K562 (cell line): ENCODE measurements around the gene PLTP. TPM values are rescaled to one million over a fixed set of nuclear protein-coding genes. Genes with fewer than 3 reads are reported as not detected.

ENCODE experiments used
- BHLHE40 ChIP-seq: IDR thresholded peaks from 2 replicates; pipeline ENCODE4 v1.6.1; 2011; ENCODE audit warnings: low read length, improper control_type of control experiment
- FOSL1 ChIP-seq: fragments of 200-800 bp; sonication (Bioruptor generic); conservative IDR thresholded peaks from 2 replicates; pipeline ENCODE4 v1.6.1; 2016; ENCODE audit warnings: missing genetic modification characterization, missing compliant biosample characterization
- POLR2G ChIP-seq: fragments of 200-400 bp; formaldehyde crosslinking; IDR thresholded peaks from 2 replicates; pipeline ENCODE4 v1.6.1; 2017; ENCODE audit warnings: low read depth, mild to moderate bottlenecking, antibody characterized with exemption, low read length, moderate library complexity
- PTTG1 ChIP-seq: fragments of 450-650 bp; IDR thresholded peaks from 2 replicates; pipeline ENCODE4 v1.6.1; 2016; ENCODE audit warnings: low read depth, mild to moderate bottlenecking, missing genetic modification characterization, missing compliant biosample characterization
- RAD51 ChIP-seq: fragments of 450-650 bp; IDR thresholded peaks from 2 replicates; pipeline ENCODE4 v1.7.1; 2016; ENCODE audit warnings: low read depth, mild to moderate bottlenecking, borderline replicate concordance
- RCOR1 ChIP-seq, 2 experiments: IDR thresholded peaks; 2 replicates each; pipeline ENCODE4 v1.6.1; 2012; ENCODE audit warnings: low read depth in 2 of 2, low read length in 2 of 2, borderline replicate concordance in 1 of 2, improper control_type of control experiment in 1 of 2
- SMARCC2 ChIP-seq: fragments of 450-650 bp; IDR thresholded peaks from 2 replicates; pipeline ENCODE4 v1.6.1; 2017; ENCODE audit warnings: antibody characterized with exemption, moderate library complexity, mild to moderate bottlenecking, low read depth
- ZNF165 ChIP-seq: fragments of 250-450 bp; sonication (Bioruptor Pico); IDR thresholded peaks from 2 replicates; pipeline ENCODE4 v1.4.0; 2020; ENCODE audit warnings: borderline replicate concordance
- polyA plus RNA-seq, 8 experiments: library from polyadenylated mRNA; depleted of rRNA in 4 of 8; stranded (reverse) in 5 of 8; unstranded in 3 of 8; fragments of >200 nt; fragmentation: Nextera tagmentation in 2 of 8; fragmentation: Illumina TruSeq in 1 of 8; extraction: Ambion mirVana in 2 of 8; extraction: Trizol in 1 of 8; gene quantifications; 2 replicates each; pipeline versions ENCODE4 v1.2.1 to v1.2.3, GENCODE V29; 2011 to 2014; ENCODE audit warnings: inconsistent platforms in 1 of 8, missing spikeins in 1 of 8
- total RNA-seq, 7 experiments: library from RNA; depleted of rRNA in 6 of 7; stranded (reverse); fragments of >200 nt in 6 of 7; fragmentation: Illumina TruSeq in 2 of 7; extraction: Trizol in 2 of 7; gene quantifications; 2 replicates each; pipeline versions ENCODE4 v1.2.1 to v1.2.3, GENCODE V29; 2011 to 2021; ENCODE audit warnings: low replicate concordance in 1 of 7
- TF ChIP-seq, protein P1 (sequence below): sonication (generic); formaldehyde crosslinking; IDR thresholded peaks from 2 replicates; pipeline ENCODE4 v1.8.1; 2022; ENCODE audit warnings: missing genetic modification reagents
- TF ChIP-seq, protein P2 (sequence below), 2 experiments: fragments of 200-800 bp in 1 of 2; sonication (Bioruptor generic) in 1 of 2; sonication (generic) in 1 of 2; formaldehyde crosslinking in 1 of 2; IDR thresholded peaks in 1 of 2; conservative IDR thresholded peaks in 1 of 2; 2 replicates each; pipeline versions ENCODE4 v1.5.0 to v1.6.1; 2016 to 2020; ENCODE audit warnings: missing compliant biosample characterization in 1 of 2, missing genetic modification characterization in 1 of 2, missing genetic modification reagents in 1 of 2
- TF ChIP-seq, protein P3 (sequence below): fragments of 450-650 bp; IDR thresholded peaks from 2 replicates; pipeline ENCODE4 v1.6.1; 2016; ENCODE audit warnings: mild to moderate bottlenecking, moderate library complexity

Gene PLTP
- total and polyA plus RNA-seq, 9 of the 15 experiments (the other 6 are each of a cell fraction or from before 2014, with no cell fraction given): 2.8 to 29.3 (median 17.6) TPM

DNA sequence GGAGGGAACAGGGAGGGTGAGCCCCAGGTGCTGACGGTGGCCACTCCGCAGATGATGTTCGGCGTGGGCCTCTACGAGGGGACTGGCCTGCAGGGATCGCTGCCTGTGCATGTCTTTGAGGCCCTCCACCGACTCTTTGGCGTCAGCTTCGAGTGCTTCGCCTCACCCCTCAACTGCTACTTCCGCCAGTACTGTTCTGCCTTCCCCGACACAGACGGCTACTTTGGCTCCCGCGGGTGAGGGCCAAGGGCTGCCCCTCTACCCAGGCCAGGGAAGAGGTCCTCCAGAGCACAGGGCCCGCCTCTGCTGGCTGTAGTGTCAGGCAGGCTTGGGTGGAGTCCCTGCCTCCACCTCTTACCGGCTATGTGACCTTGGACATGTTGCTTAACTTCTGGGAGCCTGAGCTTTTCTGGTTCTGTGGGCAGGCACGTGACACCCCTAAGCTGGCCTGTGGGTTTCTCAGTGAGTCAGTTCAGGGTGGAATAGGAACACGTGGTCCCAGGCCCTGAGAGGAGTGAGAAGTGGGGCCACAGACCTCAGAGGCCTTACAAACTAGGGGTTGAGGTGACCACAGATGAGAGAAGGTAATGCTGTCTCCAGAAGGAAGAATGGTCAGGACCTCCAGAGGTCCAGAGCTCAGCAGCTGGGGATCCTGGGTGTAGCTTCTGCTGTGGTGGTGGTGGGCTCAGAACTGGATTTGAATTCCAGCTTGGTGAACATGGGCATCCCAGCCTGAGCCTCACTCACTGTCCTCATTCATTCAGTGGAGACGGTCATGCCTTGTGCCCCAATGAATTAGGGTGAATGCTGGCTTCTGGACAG is 34.4 kb upstream of the PLTP start (continued):
- TF ChIP-seq, protein P1, sequence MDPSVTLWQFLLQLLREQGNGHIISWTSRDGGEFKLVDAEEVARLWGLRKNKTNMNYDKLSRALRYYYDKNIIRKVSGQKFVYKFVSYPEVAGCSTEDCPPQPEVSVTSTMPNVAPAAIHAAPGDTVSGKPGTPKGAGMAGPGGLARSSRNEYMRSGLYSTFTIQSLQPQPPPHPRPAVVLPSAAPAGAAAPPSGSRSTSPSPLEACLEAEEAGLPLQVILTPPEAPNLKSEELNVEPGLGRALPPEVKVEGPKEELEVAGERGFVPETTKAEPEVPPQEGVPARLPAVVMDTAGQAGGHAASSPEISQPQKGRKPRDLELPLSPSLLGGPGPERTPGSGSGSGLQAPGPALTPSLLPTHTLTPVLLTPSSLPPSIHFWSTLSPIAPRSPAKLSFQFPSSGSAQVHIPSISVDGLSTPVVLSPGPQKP (CRISPR knock-in tag): no peak
- TF ChIP-seq ZNF165 (CRISPR knock-in tag): no peak
- TF ChIP-seq, protein P2, sequence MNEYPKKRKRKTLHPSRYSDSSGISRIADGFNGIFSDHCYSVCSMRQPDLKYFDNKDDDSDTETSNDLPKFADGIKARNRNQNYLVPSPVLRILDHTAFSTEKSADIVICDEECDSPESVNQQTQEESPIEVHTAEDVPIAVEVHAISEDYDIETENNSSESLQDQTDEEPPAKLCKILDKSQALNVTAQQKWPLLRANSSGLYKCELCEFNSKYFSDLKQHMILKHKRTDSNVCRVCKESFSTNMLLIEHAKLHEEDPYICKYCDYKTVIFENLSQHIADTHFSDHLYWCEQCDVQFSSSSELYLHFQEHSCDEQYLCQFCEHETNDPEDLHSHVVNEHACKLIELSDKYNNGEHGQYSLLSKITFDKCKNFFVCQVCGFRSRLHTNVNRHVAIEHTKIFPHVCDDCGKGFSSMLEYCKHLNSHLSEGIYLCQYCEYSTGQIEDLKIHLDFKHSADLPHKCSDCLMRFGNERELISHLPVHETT (CRISPR knock-in tag; conservative IDR thresholded peaks at IDR 0.05 in 1 of 2, IDR thresholded peaks at IDR 0.05 in 1 of 2): no peak
- TF ChIP-seq PTTG1 (tag): no peak
- no peak for TF ChIP-seq RCOR1 (IDR thresholded peaks at IDR 0.05; ENCODE audit: borderline replicate concordance in 1 of 2, low read depth in 2 of 2, low read length in 2 of 2)
- peak; percentile 28; the same call in 1 of the 2 replicates for TF ChIP-seq FOSL1
- TF ChIP-seq, protein P3, sequence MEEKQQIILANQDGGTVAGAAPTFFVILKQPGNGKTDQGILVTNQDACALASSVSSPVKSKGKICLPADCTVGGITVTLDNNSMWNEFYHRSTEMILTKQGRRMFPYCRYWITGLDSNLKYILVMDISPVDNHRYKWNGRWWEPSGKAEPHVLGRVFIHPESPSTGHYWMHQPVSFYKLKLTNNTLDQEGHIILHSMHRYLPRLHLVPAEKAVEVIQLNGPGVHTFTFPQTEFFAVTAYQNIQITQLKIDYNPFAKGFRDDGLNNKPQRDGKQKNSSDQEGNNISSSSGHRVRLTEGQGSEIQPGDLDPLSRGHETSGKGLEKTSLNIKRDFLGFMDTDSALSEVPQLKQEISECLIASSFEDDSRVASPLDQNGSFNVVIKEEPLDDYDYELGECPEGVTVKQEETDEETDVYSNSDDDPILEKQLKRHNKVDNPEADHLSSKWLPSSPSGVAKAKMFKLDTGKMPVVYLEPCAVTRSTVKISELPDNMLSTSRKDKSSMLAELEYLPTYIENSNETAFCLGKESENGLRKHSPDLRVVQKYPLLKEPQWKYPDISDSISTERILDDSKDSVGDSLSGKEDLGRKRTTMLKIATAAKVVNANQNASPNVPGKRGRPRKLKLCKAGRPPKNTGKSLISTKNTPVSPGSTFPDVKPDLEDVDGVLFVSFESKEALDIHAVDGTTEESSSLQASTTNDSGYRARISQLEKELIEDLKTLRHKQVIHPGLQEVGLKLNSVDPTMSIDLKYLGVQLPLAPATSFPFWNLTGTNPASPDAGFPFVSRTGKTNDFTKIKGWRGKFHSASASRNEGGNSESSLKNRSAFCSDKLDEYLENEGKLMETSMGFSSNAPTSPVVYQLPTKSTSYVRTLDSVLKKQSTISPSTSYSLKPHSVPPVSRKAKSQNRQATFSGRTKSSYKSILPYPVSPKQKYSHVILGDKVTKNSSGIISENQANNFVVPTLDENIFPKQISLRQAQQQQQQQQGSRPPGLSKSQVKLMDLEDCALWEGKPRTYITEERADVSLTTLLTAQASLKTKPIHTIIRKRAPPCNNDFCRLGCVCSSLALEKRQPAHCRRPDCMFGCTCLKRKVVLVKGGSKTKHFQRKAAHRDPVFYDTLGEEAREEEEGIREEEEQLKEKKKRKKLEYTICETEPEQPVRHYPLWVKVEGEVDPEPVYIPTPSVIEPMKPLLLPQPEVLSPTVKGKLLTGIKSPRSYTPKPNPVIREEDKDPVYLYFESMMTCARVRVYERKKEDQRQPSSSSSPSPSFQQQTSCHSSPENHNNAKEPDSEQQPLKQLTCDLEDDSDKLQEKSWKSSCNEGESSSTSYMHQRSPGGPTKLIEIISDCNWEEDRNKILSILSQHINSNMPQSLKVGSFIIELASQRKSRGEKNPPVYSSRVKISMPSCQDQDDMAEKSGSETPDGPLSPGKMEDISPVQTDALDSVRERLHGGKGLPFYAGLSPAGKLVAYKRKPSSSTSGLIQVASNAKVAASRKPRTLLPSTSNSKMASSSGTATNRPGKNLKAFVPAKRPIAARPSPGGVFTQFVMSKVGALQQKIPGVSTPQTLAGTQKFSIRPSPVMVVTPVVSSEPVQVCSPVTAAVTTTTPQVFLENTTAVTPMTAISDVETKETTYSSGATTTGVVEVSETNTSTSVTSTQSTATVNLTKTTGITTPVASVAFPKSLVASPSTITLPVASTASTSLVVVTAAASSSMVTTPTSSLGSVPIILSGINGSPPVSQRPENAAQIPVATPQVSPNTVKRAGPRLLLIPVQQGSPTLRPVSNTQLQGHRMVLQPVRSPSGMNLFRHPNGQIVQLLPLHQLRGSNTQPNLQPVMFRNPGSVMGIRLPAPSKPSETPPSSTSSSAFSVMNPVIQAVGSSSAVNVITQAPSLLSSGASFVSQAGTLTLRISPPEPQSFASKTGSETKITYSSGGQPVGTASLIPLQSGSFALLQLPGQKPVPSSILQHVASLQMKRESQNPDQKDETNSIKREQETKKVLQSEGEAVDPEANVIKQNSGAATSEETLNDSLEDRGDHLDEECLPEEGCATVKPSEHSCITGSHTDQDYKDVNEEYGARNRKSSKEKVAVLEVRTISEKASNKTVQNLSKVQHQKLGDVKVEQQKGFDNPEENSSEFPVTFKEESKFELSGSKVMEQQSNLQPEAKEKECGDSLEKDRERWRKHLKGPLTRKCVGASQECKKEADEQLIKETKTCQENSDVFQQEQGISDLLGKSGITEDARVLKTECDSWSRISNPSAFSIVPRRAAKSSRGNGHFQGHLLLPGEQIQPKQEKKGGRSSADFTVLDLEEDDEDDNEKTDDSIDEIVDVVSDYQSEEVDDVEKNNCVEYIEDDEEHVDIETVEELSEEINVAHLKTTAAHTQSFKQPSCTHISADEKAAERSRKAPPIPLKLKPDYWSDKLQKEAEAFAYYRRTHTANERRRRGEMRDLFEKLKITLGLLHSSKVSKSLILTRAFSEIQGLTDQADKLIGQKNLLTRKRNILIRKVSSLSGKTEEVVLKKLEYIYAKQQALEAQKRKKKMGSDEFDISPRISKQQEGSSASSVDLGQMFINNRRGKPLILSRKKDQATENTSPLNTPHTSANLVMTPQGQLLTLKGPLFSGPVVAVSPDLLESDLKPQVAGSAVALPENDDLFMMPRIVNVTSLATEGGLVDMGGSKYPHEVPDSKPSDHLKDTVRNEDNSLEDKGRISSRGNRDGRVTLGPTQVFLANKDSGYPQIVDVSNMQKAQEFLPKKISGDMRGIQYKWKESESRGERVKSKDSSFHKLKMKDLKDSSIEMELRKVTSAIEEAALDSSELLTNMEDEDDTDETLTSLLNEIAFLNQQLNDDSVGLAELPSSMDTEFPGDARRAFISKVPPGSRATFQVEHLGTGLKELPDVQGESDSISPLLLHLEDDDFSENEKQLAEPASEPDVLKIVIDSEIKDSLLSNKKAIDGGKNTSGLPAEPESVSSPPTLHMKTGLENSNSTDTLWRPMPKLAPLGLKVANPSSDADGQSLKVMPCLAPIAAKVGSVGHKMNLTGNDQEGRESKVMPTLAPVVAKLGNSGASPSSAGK: no peak
- peak; percentile 41; the same call in 1 of the 2 replicates for TF ChIP-seq POLR2G
- peak; percentile 63 for TF ChIP-seq BHLHE40
- TF ChIP-seq RAD51: peak; percentile 29; the same call in 1 of the 2 replicates
- TF ChIP-seq SMARCC2: no peak
